Cardiac fibroblast (primary cell): ENCODE measurements around the gene MCM6.

ENCODE experiments used
- DNase-seq, 2 donors: peaks; one replicate each; pipeline versions ENCODE4 v3.0.0 to v3.0.0-alpha.2; 2010; ENCODE audit warnings: low read depth in 2 of 2
- H3K4me3 ChIP-seq, 2 donors: replicated peaks in 1 of 2; 1 replicate in 1 of 2; 2 replicates in 1 of 2; pipeline ENCODE4 v1.5.1; 2011; ENCODE audit warnings: low read depth in 2 of 2, low read length in 2 of 2, mild to moderate bottlenecking in 2 of 2, moderate library complexity in 1 of 2
- TF ChIP-seq, protein P1 (sequence below): IDR thresholded peaks from one replicate; pipeline ENCODE4 v1.5.1; 2011; ENCODE audit warnings: low read depth, mild to moderate bottlenecking, low read length, inconsistent platforms

Gene MCM6

DNA sequence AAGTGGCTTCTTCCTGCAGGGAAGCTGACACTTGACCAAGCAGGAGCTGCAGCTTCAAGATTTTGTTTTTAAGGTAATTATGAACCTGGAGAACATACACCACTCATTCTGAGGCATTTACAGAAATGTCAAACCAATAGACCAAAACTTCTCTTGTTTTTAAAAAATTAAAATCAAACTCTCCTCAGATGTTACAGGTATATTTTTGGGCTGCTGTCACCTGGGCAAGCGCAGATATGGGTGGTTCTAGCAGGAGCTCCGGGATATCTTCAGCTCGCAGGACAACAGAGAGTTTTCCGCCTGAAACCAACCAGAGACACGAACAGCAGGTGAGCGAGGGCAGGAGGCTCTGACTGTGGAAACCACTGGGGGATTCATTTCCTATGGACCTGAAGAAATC is 43.4 kb downstream of the MCM6 start:
- no peak for DNase-seq
- TF ChIP-seq, protein P1, sequence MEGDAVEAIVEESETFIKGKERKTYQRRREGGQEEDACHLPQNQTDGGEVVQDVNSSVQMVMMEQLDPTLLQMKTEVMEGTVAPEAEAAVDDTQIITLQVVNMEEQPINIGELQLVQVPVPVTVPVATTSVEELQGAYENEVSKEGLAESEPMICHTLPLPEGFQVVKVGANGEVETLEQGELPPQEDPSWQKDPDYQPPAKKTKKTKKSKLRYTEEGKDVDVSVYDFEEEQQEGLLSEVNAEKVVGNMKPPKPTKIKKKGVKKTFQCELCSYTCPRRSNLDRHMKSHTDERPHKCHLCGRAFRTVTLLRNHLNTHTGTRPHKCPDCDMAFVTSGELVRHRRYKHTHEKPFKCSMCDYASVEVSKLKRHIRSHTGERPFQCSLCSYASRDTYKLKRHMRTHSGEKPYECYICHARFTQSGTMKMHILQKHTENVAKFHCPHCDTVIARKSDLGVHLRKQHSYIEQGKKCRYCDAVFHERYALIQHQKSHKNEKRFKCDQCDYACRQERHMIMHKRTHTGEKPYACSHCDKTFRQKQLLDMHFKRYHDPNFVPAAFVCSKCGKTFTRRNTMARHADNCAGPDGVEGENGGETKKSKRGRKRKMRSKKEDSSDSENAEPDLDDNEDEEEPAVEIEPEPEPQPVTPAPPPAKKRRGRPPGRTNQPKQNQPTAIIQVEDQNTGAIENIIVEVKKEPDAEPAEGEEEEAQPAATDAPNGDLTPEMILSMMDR = no peak
- H3K4me3 ChIP-seq = no peak overlapping the region

DNA sequence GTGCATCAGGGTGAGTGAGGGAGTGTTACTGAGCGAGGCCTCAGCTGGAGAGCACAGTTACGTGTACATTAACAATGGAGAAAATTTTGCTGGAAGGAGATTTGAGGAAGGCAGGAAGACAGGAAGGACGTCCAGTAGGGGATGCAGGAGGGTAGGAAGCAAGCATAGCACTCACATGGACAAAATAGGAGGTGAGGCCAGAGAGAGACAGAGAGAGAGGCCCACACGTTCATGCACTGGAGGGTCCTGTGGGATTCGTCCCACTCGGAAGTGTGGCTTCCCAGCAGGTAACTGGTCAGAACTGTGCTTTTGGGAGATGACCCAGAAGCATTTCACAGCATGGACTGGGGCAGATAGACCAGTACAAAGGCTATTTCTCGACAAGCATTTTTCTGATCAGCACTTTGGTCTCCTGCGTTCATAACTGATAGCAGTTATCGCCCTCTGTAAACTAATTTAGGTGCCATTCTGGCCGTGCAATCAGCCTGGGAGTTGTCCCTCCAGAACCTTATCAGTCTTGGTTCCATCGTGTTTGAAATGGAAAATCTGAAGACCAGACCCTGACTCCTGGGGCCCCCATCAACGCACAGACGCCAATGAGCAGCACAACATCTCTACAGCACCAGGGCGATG is 44.9 kb downstream of the MCM6 start:
- TF ChIP-seq, protein P1 = no peak
- DNase-seq = no peak
- H3K4me3 ChIP-seq = no peak overlapping the region

DNA sequence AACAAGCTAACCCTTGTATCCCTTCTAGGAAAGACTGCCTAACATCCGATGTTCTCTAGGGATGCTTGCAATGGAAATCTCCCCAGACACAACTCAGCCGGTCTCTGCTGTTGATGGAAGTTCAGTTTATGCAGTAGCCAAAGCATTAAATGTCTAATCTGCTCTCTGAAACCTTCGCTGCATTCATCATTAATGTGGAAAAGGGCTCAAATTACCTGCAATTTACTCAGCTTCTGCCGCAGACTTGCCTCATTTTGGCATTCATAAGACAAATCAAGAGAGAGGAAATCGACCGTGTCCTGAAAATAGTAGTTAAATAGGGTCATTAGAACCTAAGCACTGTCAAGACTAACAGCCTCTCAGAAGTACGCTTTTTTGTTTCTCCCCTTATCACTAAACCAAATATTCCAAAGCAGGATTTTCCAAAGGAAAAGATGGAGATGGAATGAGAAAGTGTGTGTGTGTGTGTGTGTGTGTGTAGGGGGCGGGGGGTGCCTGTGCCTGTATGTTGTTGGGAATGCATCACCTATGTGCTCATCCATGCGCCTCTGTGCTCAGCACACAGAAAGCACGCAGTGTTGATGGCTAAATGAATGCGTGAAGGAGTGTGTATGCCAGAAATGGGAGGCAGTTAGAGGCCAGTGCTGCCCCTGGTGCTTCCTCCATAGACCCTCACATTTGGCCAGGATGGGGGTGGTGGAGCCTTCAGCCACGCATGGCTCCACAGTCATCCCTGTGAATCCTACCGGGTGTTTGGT is 46.7 kb downstream of the MCM6 start:
- TF ChIP-seq, protein P1 = no peak
- H3K4me3 ChIP-seq = no peak overlapping the region
- DNase-seq = no peak

DNA sequence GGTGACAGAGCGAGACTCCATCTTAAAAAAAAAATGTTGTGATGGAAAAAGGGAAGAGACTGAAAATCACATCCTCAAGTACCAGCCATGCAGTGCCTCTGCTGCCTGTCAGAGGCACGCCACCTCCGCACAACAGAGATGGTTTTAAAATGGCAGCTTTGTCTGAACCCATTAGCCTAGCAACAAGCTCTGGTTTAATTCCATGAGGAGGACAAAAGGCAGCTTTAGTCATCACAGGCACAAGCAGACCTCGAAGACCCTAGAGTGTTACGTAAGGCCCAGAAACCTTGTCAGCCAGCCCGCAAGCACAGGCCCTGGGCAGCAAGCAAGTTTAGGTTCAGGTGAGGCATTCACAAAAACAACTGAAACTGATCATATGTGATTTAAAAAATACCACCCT is 49.7 kb downstream of the MCM6 start:
- H3K4me3 ChIP-seq = no peak overlapping the region
- no peak for DNase-seq
- TF ChIP-seq, protein P1 = no peak

DNA sequence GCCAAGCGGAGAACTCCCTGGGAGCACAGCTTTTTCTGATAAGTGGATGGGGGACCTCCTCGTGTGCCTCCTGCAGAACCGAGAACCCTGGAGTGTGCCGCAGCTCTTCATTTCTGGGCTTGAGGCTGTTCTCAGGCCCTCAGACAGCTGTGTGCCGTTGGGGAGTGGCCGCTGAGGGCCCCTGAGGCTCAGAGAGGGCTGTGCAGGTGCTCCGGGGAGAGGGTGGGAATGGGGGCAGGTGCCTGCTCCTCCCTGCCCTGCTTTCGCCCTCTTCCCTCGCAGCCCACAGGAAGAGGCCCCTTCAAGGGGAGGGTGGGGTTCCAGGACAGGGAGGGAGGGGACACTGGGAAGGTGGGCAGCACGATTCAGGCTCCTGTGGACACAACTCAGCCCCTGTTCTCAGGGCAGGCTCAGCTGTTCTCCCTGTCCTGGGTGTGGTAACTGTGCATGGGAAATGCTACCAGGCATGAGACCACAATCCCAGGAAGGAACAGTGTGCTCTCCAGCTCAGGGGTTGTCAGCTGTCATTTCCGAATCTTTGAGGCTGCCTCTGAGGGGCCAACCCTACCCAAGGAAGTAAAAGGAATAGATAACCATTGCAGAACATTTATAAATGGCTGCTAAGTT is 50.6 kb downstream of the MCM6 start:
- no peak for DNase-seq
- H3K4me3 ChIP-seq = no peak overlapping the region
- TF ChIP-seq, protein P1 = no peak

DNA sequence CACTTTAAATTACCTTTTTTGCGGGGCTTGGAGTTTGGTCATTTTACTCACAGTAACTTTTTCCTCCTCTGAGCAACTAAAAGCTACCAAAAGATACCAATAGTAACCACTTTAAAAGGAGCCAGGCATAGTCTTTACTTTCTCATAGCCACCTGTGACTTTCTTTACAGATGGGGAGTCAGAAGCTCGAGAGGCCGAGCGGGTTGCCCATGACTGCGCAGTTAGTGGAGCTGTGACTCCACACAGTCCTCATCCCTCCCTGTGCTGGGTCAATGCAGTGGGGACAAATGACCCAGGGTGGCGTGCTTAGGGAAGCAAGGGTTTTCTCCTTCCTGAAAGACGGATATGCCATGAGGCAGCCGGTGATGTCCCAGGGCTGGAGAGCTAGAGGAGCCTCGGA is 51.1 kb downstream of the MCM6 start:
- TF ChIP-seq, protein P1 = no peak
- H3K4me3 ChIP-seq = no peak overlapping the region
- no peak for DNase-seq
